Neutrophil (primary cell): ENCODE results near the gene FCHSD2.
"Not testable (repeated sequence)": the region's sequence is repeated elsewhere in the genome, so short reads cannot be mapped to it uniquely, and the experiment has no call there.

Experiments
- H3K27ac ChIP-seq: fragments of 200-600 bp; sonication (generic); 2 replicates; pipeline ENCODE4 v1.5.1; 2016; ENCODE audit warnings: mild to moderate bottlenecking, moderate library complexity
- H3K27me3 ChIP-seq: fragments of 200-600 bp; sonication (generic); 2 replicates; pipeline ENCODE4 v1.6.0; 2016; ENCODE audit warnings: mild to moderate bottlenecking
- H3K36me3 ChIP-seq: fragments of 200-600 bp; sonication (generic); 2 replicates; pipeline ENCODE4 v1.5.1; 2017
- H3K4me1 ChIP-seq, 2 experiments: fragments of 200-600 bp in 1 of 2; sonication (generic) in 1 of 2; 1 replicate in 1 of 2; 2 replicates in 1 of 2; pipeline versions ENCODE4 v1.5.1 to v1.6.1; 2013 to 2016; ENCODE audit warnings: low read depth in 1 of 2, low read length in 1 of 2, mild to moderate bottlenecking in 1 of 2, moderate library complexity in 1 of 2; ENCODE audit not compliant: control insufficient read depth in 1 of 2, insufficient read depth in 1 of 2
- H3K4me3 ChIP-seq, 2 experiments: fragments of 200-600 bp in 1 of 2; sonication (generic) in 1 of 2; 1 replicate in 1 of 2; 2 replicates in 1 of 2; pipeline ENCODE4 v1.5.1; 2013 to 2016; ENCODE audit warnings: low read depth in 1 of 2, low read length in 1 of 2, mild to moderate bottlenecking in 1 of 2, moderate library complexity in 1 of 2
- H3K9me3 ChIP-seq: fragments of 200-600 bp; sonication (generic); 2 replicates; pipeline ENCODE4 v1.5.1; 2016
- CTCF ChIP-seq: fragments of 200-600 bp; sonication (generic); IDR thresholded peaks from 2 replicates; pipeline ENCODE4 v1.5.1; 2016; ENCODE audit warnings: antibody characterized with exemption

FCHSD2 gene

GRCh38 chr11:72831521-72832300 is 310.4 kb downstream of the FCHSD2 start:
- peaks cover 72% of the 10 kb centered on the region for H3K36me3 ChIP-seq
- peak overlapping the region; percentile 98 for H3K27ac ChIP-seq
- peaks cover 42 to 60% of the 10 kb centered on the region in 2 experiments for H3K4me1 ChIP-seq
- no peak overlapping the region for H3K4me3 ChIP-seq
- no peaks in the 10 kb centered on the region for H3K9me3 ChIP-seq
- H3K27me3 ChIP-seq, result no peaks in the 10 kb centered on the region
- peak; percentile 82 for TF ChIP-seq CTCF

GRCh38 chr11:72829884-72830533 is 312.1 kb downstream of the FCHSD2 start:
- H3K4me3 ChIP-seq, result no peak overlapping the region
- H3K9me3 ChIP-seq, result no peaks in the 10 kb centered on the region
- H3K4me1 ChIP-seq, result peaks cover 30 to 45% of the 10 kb centered on the region in 2 experiments
- peak overlapping the region; percentile 98 for H3K27ac ChIP-seq
- TF ChIP-seq CTCF, result no peak
- peaks cover 84% of the 10 kb centered on the region for H3K36me3 ChIP-seq
- no peaks in the 10 kb centered on the region for H3K27me3 ChIP-seq

DNA sequence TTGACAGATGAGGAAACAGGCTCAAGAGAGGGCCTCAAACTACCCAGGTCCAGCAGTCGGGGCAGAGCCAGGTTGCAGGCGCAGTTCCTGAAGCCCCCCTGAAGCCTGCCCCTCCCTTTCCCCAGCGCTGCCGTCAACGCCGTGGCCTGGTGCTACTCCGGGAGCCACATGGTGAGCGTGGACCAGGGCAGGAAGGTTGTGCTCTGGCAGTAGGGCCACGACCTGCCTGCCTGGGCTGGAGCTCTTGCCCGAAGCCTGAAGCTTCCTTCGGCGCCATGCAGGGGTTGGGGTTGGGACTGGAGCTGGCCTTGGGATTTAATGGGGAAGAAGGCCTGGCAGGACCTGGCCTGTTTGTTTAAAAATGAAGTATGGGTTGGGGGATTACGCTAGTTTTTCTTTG is 312.9 kb downstream of the FCHSD2 start:
- no peak for TF ChIP-seq CTCF
- Histone ChIP-seq H3K27me3 (no peaks in the 10 kb centered on the region), H3K27ac (peak overlapping the region; percentile 98), H3K9me3 (no peaks in the 10 kb centered on the region), H3K4me1 (peaks cover 25 to 37% of the 10 kb centered on the region in 2 experiments), H3K4me3 (no peak overlapping the region), H3K36me3 (peaks cover 92% of the 10 kb centered on the region)

- Histone ChIP-seq H3K4me3 (no peak overlapping the region), H3K27me3 (no peaks in the 10 kb centered on the region), H3K4me1 (peaks cover 25 to 33% of the 10 kb centered on the region in 2 experiments), H3K9me3 (no peaks in the 10 kb centered on the region), H3K36me3 (peaks cover 97% of the 10 kb centered on the region), H3K27ac (peak overlapping the region; percentile 98)
- no peak for TF ChIP-seq CTCF
These were observed 313.4 kb downstream of the FCHSD2 start for GRCh38 chr11:72828692-72829101.

- Histone ChIP-seq H3K9me3 (no peaks in the 10 kb centered on the region), H3K4me3 (peak overlapping the region in 1 of 2 experiments; percentile 15), H3K27ac (peak overlapping the region; percentile 98), H3K27me3 (no peaks in the 10 kb centered on the region), H3K4me1 (peaks cover 25 to 37% of the 10 kb centered on the region in 2 experiments), H3K36me3 (peaks cover 99% of the 10 kb centered on the region)
- TF ChIP-seq CTCF, result no peak
These were observed 314.0 kb downstream of the FCHSD2 start for GRCh38 chr11:72828081-72828567.

DNA sequence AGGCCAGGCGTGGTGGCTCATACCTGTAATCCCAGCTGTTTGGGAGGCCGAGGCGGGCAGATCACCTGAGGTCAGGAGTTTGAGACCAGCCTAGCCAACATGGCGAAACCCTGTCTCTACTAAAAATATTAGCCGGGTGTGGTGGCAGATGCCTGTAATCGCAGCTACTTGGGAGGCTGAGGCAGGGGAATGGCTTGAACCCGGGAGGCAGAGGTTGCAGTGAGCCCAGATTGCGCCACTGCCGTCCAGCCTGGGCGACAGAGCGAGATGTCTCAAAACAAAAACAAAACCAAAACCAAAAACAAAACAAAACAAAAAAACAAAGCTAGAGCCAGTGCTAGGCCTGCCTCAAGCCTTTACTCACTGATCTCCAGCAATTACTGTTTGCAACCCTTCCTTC is 314.5 kb downstream of the FCHSD2 start:
- Histone ChIP-seq H3K27ac (peak overlapping the region; percentile 98), H3K4me3 (peak overlapping the region in 1 of 2 experiments; percentile 15), H3K4me1 (peaks cover 29 to 37% of the 10 kb centered on the region in 2 experiments), H3K36me3 (peaks cover 99% of the 10 kb centered on the region)
- not testable (repeated sequence) for H3K9me3 ChIP-seq, H3K27me3 ChIP-seq
